Tibial artery (tissue), 4 donors: Measurements from ENCODE around the gene ZBTB14.
A peak's percentile ranks its signal among the peaks of the same experiment; 100 is the strongest.

Experiments
- DNase-seq, 2 donors: peaks; one replicate each; pipeline ENCODE4 v3.0.0-alpha.2; 2019
- H3K27ac ChIP-seq, 2 donors: fragments of 200-600 bp; sonication (generic) in 1 of 2; 1 replicate in 1 of 2; 2 replicates in 1 of 2; pipeline ENCODE4 v1.5.1; 2018 to 2019; ENCODE audit warnings: mild to moderate bottlenecking in 1 of 2
- H3K27me3 ChIP-seq, 2 donors: fragments of 200-600 bp; sonication (generic) in 1 of 2; one replicate each; pipeline versions ENCODE4 v1.5.1 to v1.6.0; 2016 to 2019
- H3K36me3 ChIP-seq, 3 donors: fragments of 200-600 bp; sonication (generic) in 2 of 3; one replicate each; pipeline ENCODE4 v1.5.1; 2016 to 2019; ENCODE audit warnings: mild to moderate bottlenecking in 2 of 3
- H3K4me1 ChIP-seq, 4 donors: fragments of 200-600 bp; sonication (generic) in 2 of 4; 1 replicate in 3 of 4; 2 replicates in 1 of 4; pipeline ENCODE4 v1.5.1; 2016 to 2019
- H3K4me3 ChIP-seq, 2 donors: fragments of 200-600 bp; sonication (generic) in 1 of 2; 1 replicate in 1 of 2; 2 replicates in 1 of 2; pipeline ENCODE4 v1.5.1; 2018 to 2019; ENCODE audit warnings: mild to moderate bottlenecking in 2 of 2
- H3K9me3 ChIP-seq, 3 donors: fragments of 200-600 bp; sonication (generic) in 1 of 3; one replicate each; pipeline ENCODE4 v1.5.1; 2016 to 2019
- intact Hi-C: fragments of 100-400 bp; cut with DNase I; formaldehyde crosslinking; loops from one replicate; pipeline ENCODE4 v1.15.0; 2023; ENCODE audit warnings: low total_unique reads
- TF ChIP-seq, protein P1 (sequence below), 2 experiments: fragments of 200-600 bp in 1 of 2; fragments of 450-650 bp in 1 of 2; IDR thresholded peaks; one replicate each; pipeline ENCODE4 v1.5.1; 2017 to 2019; ENCODE audit warnings: antibody characterized with exemption in 2 of 2, mild to moderate bottlenecking in 1 of 2, moderate library complexity in 1 of 2

ZBTB14 gene

DNA sequence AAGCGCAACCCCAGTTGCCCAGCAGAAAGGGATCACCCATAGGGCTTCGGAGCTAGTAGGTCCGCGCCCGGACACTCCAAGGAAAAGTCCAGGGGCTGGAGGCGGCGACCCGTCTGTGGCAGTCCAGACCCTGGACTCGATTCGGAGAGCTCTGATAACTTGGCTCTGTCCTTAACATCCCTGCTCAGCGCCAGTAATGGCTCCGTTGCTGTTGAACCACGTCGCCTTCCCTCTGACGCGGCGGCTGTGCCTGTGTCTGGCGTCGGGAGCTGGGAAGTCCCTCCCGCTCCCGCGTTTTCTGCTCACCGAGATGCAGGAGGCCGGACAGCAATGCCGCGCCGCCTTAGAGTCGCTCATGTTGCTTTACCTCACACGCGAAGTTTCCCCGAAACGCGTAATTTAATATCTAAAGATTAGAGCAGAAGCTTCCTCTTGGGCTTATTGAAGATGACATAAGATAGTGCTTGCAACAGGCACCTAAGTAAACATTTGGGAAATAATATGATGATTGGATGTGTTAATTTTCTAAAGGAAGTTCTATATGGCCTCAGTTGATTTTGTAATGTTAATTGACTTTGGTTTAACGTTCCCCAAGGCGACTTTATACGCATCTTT is 1.3 kb upstream of the ZBTB14 start:
- DNase-seq = peak; percentile 89 to 91
- peaks cover 0 to 5% (median 2%) of the 10 kb centered on the region in 3 donors for H3K36me3 ChIP-seq
- intact Hi-C loops = no loop called here
- H3K4me1 ChIP-seq = peaks cover 0 to 21% (median 8%) of the 10 kb centered on the region in 4 donors
- no peaks in the 10 kb centered on the region for H3K9me3 ChIP-seq
- no peaks in the 10 kb centered on the region for H3K27me3 ChIP-seq
- peak overlapping the region; percentile 72 to 99 for H3K4me3 ChIP-seq
- H3K27ac ChIP-seq = peak overlapping the region; percentile 88 to 95
- TF ChIP-seq, protein P1, sequence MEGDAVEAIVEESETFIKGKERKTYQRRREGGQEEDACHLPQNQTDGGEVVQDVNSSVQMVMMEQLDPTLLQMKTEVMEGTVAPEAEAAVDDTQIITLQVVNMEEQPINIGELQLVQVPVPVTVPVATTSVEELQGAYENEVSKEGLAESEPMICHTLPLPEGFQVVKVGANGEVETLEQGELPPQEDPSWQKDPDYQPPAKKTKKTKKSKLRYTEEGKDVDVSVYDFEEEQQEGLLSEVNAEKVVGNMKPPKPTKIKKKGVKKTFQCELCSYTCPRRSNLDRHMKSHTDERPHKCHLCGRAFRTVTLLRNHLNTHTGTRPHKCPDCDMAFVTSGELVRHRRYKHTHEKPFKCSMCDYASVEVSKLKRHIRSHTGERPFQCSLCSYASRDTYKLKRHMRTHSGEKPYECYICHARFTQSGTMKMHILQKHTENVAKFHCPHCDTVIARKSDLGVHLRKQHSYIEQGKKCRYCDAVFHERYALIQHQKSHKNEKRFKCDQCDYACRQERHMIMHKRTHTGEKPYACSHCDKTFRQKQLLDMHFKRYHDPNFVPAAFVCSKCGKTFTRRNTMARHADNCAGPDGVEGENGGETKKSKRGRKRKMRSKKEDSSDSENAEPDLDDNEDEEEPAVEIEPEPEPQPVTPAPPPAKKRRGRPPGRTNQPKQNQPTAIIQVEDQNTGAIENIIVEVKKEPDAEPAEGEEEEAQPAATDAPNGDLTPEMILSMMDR (IDR thresholded peaks at IDR 0.05) = no peak

DNA sequence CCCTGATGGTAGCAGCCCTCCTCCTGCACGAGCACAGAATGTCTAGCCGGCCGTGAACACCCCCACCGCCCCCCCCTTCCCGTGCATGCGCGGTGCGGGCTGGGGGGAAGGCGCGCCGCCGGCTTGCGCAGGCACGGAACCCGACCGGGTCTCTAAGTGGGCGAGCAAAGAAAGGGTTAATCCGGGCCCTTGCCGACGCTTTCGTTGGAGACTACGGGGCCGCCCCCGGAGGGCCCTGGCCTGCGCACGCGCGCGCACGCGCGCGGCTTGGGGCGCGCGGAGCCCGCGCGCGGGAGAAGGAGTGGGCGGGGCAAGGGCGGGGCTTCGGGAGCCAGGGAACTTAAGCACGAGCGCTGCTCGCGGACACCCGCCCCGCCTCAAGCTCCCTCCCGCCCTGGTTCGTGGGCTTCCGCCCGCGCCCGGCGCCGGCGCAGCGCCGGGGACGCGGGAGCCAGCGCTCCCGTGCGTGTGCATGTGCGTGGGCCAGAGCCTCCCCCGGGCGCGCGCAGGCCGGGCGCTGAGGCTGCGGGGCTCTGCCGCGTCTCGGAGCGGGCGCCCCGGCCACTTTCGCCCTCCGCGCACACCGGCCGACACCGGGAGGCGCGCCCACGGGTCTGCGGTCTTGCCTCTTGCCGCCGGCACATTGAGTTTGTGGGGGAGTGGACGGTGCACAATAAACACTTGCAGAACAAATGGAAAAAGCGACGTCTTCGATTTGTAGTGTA is 617 bp upstream of the ZBTB14 start:
- Histone ChIP-seq H3K9me3 (no peaks in the 10 kb centered on the region), H3K4me3 (peak overlapping the region; percentile 72 to 99), H3K4me1 (peaks cover 0 to 21% (median 8%) of the 10 kb centered on the region in 4 donors), H3K27ac (peak overlapping the region; percentile 95 to 99), H3K36me3 (peaks cover 5 to 12% (median 8%) of the 10 kb centered on the region in 3 donors), H3K27me3 (no peaks in the 10 kb centered on the region)
- TF ChIP-seq, protein P1 (IDR thresholded peaks at IDR 0.05) = no peak
- intact Hi-C loops = loop anchor here (2.0 kb wide), 1 partner anchor 57 kb away; no protein-coding TSS in a partner anchor
- DNase-seq = peak; percentile 93 to 98

- H3K9me3 ChIP-seq = no peaks in the 10 kb centered on the region
- H3K27ac ChIP-seq = peak overlapping the region; percentile 87 to 95
- peak; percentile 51 to 81 for DNase-seq
- H3K36me3 ChIP-seq = peaks cover 10 to 18% (median 18%) of the 10 kb centered on the region in 3 donors
- peak overlapping the region; percentile 72 to 99 for H3K4me3 ChIP-seq
- H3K27me3 ChIP-seq = no peaks in the 10 kb centered on the region
- intact Hi-C loops = loop anchor here (2.0 kb wide), 1 partner anchor 56 kb away; no protein-coding TSS in a partner anchor
- TF ChIP-seq, protein P1 (IDR thresholded peaks at IDR 0.05) = no peak
- H3K4me1 ChIP-seq = peaks cover 0 to 21% (median 8%) of the 10 kb centered on the region in 4 donors
Observed at GRCh38 chr18:5294457-5295230, 882 bp downstream of the ZBTB14 start.

DNA sequence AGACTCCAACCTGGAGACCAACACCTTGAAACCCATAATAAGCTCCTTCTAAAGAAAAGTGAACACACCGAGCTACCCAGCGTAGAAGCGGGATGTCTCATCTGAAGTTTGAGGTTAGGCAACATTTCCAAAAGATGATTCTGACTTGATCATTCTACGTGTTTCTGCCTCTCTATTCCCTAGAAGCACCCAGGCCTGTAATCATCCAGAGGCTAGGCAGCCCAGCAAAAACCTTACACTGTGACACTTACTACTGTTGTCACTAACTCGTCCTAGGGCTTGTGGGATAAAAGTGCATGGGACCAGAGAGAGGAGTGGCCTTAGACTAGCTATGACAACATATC is 1.4 kb downstream of the ZBTB14 start:
- H3K27me3 ChIP-seq = no peaks in the 10 kb centered on the region
- H3K4me3 ChIP-seq = peak overlapping the region; percentile 72 to 99
- H3K27ac ChIP-seq = peak overlapping the region; percentile 87 to 95
- intact Hi-C loops = loop anchor here (2.0 kb wide), 1 partner anchor 55 kb away; no protein-coding TSS in a partner anchor
- H3K4me1 ChIP-seq = peaks cover 0 to 21% (median 8%) of the 10 kb centered on the region in 4 donors
- H3K9me3 ChIP-seq = no peaks in the 10 kb centered on the region
- H3K36me3 ChIP-seq = peaks cover 10 to 18% (median 18%) of the 10 kb centered on the region in 3 donors
- no peak for DNase-seq
- TF ChIP-seq, protein P1 (IDR thresholded peaks at IDR 0.05) = no peak

DNA sequence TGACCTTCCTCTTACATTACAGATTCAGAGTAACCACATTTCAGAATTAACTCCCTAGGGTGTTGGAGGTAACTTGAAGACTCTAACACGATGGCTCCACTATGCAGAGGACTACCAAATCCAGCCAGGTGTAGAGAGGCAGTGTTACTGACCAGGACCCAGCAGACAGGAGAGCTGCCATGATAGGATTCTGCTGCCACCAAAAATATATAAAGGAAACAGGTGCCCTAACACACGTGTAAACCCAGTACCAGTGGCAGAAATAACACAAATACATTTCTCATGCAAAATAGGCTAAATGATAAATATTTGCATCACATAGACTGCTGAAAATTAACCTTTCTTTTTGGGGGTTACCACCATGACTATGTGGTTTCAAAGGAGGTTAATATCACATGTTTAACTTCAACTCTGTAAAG is 7.0 kb downstream of the ZBTB14 start:
- no peak overlapping the region for H3K4me3 ChIP-seq
- no peak for DNase-seq
- TF ChIP-seq, protein P1 (IDR thresholded peaks at IDR 0.05) = no peak
- H3K4me1 ChIP-seq = peaks cover 0 to 3% (median 0%) of the 10 kb centered on the region in 4 donors
- no peaks in the 10 kb centered on the region for H3K9me3 ChIP-seq
- H3K27me3 ChIP-seq = no peaks in the 10 kb centered on the region
- peaks cover 10 to 22% (median 18%) of the 10 kb centered on the region in 3 donors for H3K36me3 ChIP-seq
- intact Hi-C loops = no loop called here
- no peak overlapping the region for H3K27ac ChIP-seq
